PFSK-1 (cell line): ENCODE results near the gene COIL.

Experiments
- FOXP2 ChIP-seq: optimal IDR thresholded peaks from 2 replicates; pipeline ENCODE3; 2011; ENCODE audit warnings: borderline replicate concordance, control low read depth, inconsistent platforms; ENCODE audit not compliant: insufficient read depth; ENCODE audit errors: extremely low read length, extremely low read depth
- POLR2AphosphoS5 ChIP-seq: IDR thresholded peaks from 2 replicates; pipeline ENCODE4 v1.6.1; 2012; ENCODE audit warnings: low read depth, mild to moderate bottlenecking, control low read depth, low read length, moderate library complexity
- SIN3A ChIP-seq: IDR thresholded peaks from 2 replicates; pipeline ENCODE4 v1.6.1; 2012; ENCODE audit warnings: mild to moderate bottlenecking, low read length, moderate library complexity, borderline replicate concordance; ENCODE audit not compliant: insufficient read depth
- TAF1 ChIP-seq: IDR thresholded peaks from 2 replicates; pipeline ENCODE4 v1.6.1; 2012; ENCODE audit warnings: low read length, control low read depth, borderline replicate concordance; ENCODE audit not compliant: insufficient read depth
- TF ChIP-seq, protein P1 (sequence below), 2 experiments: IDR thresholded peaks; 2 replicates each; pipeline versions ENCODE4 v1.6.1 to v1.8.0; 2011 to 2012; ENCODE audit warnings: low read depth in 2 of 2, low read length in 2 of 2, control low read depth in 1 of 2, inconsistent platforms in 1 of 2, mild to moderate bottlenecking in 1 of 2, moderate library complexity in 1 of 2; ENCODE audit not compliant: insufficient read depth in 1 of 2

Gene COIL

DNA sequence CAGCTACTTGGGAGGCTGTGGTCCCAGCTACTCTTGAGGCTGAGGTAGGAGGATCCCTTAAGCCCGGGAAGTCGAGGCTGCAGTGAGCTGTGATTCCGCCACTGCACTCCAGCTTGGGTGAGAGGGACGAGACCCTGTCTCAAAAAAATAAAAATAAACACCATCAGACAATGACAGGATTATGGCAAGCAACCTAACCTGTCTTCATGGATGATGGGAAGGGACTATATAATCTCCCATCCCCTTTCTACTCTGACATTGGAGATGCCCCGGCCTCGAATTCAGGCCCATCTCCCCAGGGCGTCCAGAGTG is 47.9 kb downstream of the COIL start:
- TF ChIP-seq TAF1 = no peak
- TF ChIP-seq POLR2AphosphoS5 = no peak
- TF ChIP-seq, protein P1, sequence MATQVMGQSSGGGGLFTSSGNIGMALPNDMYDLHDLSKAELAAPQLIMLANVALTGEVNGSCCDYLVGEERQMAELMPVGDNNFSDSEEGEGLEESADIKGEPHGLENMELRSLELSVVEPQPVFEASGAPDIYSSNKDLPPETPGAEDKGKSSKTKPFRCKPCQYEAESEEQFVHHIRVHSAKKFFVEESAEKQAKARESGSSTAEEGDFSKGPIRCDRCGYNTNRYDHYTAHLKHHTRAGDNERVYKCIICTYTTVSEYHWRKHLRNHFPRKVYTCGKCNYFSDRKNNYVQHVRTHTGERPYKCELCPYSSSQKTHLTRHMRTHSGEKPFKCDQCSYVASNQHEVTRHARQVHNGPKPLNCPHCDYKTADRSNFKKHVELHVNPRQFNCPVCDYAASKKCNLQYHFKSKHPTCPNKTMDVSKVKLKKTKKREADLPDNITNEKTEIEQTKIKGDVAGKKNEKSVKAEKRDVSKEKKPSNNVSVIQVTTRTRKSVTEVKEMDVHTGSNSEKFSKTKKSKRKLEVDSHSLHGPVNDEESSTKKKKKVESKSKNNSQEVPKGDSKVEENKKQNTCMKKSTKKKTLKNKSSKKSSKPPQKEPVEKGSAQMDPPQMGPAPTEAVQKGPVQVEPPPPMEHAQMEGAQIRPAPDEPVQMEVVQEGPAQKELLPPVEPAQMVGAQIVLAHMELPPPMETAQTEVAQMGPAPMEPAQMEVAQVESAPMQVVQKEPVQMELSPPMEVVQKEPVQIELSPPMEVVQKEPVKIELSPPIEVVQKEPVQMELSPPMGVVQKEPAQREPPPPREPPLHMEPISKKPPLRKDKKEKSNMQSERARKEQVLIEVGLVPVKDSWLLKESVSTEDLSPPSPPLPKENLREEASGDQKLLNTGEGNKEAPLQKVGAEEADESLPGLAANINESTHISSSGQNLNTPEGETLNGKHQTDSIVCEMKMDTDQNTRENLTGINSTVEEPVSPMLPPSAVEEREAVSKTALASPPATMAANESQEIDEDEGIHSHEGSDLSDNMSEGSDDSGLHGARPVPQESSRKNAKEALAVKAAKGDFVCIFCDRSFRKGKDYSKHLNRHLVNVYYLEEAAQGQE (IDR thresholded peaks at IDR 0.05; ENCODE audit: insufficient read depth in 1 of 2, low read depth in 2 of 2, low read length in 2 of 2) = no peak
- TF ChIP-seq SIN3A = no peak
- no peak for TF ChIP-seq FOXP2

DNA sequence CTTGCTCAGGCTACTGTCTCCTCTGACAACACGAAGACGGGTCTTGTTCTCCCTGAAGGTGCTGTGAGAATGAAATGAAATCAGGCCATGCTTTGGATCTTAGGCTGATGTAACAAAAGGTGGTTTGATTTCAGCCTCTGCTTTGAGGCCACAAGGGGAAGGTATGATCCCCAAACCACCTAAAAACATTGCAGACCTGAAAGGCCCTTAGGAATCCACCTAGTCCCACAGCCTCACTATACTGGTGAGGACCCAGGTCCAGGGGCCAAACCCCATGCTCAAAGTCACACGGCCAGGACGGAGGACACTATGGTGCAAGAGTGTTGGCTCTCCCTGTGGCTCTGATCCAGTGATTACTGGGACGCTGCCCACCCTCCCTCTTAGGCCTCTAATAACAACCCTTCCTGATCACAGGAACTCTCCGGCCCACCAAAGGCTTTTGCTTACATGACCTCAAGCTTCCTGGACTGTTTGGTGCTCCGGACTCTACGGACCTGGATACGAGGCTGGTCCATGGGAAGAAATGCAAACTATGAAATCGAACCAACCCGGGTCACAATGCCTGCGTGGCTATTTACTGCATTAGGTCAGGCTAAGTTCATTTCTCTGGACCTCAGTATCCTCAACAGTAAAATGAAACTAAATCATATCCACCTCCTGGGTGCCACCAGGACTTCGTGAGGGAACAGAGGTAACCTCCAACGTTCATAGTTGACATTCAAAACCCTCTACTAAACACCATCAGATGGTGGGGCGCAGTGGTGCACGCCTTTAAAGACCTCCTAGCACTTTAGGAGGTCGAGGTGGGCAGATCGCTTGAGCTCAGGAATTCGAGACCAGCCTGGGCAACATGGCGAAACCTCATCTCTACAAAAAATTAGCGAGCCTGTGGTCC is 48.5 kb downstream of the COIL start:
- no peak for TF ChIP-seq POLR2AphosphoS5
- TF ChIP-seq TAF1 = no peak
- TF ChIP-seq FOXP2 = no peak
- no peak for TF ChIP-seq SIN3A

DNA sequence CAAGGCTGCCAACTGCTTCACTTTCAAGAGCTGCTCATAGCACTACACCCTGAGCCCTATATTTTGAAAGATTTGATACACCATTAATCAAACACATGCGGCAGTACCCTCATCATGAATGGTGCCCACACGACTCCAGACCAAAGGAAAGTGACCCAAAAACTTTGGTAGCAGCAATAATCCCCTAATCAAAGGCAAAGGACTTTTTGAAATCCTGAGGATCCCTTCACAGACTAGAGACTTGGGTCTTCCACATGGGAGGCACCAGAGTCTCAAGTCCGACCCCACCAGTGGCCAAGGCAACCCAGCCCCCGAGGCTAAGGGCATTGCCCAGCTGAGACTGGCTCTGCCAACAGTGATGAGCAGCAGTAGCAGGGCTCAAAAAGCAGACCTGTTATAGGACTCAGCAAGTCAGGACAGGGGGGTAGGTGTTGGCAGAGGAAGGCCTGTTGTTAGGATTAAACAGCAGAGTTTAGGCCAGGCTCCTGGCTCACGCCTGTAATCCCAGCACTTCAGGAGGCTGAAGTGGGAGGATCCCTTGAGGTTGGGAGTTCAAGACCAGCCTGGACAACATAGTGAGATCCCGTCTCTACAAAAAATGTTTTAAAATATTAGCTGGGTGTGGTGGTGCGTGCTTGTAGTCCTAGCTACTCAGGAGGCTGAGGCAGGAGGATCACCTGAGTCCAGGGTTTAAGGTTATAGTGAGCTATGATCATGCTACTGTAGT is 50.2 kb downstream of the COIL start:
- no peak for TF ChIP-seq TAF1
- TF ChIP-seq FOXP2 = no peak
- TF ChIP-seq SIN3A = no peak

DNA sequence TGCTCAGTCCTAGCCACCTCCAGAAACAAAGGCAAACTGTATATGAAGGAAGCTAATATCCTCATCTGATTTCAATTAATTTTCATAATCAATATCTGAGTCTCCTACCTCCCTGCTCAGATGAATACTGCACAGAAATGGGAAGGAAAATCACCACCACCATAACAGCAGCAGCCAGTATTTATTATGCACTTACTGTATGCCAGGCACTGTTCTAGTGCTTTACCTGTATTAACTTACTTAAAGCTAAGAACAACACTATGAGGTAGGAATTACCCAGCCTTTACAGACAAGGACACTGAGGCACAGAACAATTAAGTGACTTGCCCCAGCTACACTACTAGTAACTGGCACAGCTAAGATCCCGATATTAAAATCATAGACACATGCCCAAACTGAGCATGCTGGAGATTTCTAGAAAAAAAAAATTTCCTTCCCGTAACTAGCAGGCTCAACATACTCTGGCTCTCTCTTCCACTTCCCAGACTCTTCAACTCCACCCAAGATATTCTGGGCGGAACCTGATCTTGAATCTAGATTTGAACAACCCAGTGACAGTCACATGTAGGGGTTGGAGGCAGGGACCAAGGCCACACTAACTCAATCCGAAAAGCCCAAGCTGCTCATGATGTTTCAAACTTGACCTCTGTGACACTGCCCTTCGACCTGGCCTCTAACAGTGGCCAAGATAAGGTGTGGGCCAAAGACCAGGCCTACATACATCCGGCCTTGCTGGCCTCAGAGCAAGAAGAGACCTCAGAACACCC is 50.9 kb downstream of the COIL start:
- TF ChIP-seq SIN3A (no peak), POLR2AphosphoS5 (no peak), FOXP2 (no peak), TAF1 (no peak)
- TF ChIP-seq, protein P1 (IDR thresholded peaks at IDR 0.05; ENCODE audit: insufficient read depth in 1 of 2, low read depth in 2 of 2, low read length in 2 of 2) = no peak

DNA sequence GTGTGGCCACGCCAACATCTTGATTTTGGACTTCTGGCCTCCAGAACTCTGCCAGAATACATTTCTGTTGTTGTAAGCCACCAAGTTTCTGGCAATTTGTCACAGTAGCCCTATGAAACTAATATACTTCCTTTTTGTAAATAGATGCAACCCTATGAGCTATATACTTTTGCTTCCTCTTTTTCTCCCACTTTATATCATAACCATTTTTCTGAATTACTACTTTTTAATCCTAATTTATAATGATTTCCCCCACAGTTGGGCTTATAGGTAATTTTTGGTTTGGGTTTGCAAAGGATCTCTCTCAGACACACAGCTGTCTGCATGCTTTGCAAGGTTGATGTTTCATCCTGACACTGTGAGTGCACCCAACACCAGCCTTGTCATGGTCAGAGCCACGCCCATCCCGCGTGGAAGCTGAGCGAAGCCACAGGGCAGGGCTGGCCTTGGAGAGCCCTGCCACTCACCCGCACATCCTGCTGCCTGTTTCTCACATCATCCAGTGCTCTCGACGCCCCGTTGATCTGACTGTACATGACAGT is 52.8 kb downstream of the COIL start:
- no peak for TF ChIP-seq TAF1
- no peak for TF ChIP-seq SIN3A
- no peak for TF ChIP-seq POLR2AphosphoS5
- TF ChIP-seq, protein P1 (IDR thresholded peaks at IDR 0.05; ENCODE audit: insufficient read depth in 1 of 2, low read depth in 2 of 2, low read length in 2 of 2) = no peak
- TF ChIP-seq FOXP2 = no peak

DNA sequence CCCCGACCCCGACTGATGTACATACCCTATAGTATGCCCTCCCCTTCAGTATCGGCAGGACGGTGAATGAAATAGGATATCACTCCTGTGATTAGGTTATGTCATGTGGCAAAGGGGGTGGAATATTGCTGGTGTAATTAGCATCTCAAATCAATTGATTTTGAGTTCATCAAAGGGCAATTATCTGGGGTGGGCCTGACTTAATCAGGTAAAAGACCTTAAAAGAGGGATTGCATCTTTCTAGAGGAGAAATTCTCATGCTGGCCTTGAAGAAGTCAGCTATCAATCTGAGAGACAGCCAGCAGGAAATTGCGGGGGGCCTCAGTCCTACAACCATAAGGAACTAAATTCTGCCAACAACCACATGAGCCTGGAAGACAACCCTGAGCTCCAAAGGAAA is 57.3 kb downstream of the COIL start:
- TF ChIP-seq, protein P1 (IDR thresholded peaks at IDR 0.05; ENCODE audit: insufficient read depth in 1 of 2, low read depth in 2 of 2, low read length in 2 of 2) = no peak
